ENCODE results near the gene ZNF516.

The ZNF516 gene

DNA sequence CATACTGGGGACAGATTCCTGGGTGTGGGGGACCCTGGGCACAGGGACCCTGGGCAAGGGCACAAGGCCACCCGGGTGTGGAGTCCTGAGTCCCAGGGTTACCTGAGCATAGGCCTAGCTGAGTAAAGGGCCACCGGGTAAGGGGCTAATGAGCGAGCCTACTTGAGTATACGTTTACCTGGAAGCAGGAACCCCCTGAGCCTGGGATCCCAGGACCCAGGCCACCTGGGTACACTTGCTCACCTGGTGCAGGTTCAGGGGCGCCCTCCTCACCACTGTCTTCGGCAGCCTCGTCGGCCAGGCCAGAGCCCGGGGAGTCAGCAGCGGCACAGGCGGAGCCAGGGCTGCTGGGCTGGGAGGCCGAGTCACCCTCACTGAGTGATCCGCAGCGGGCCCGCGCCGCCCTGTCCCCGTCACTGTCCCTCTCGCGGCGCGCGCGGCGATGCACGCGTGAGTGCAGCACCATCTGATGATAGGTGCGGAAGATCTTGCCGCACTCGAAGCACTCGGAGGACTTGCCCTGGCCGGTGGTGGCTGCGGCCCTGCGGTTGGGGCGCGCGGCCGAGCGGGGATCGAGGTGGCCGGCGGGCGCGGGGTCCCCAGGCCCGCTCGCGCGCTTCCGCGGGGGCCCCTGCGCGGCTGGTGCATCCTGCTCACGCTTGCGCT, 53.9 kb downstream of the ZNF516 start:
- DNase-seq, result no peak

DNA sequence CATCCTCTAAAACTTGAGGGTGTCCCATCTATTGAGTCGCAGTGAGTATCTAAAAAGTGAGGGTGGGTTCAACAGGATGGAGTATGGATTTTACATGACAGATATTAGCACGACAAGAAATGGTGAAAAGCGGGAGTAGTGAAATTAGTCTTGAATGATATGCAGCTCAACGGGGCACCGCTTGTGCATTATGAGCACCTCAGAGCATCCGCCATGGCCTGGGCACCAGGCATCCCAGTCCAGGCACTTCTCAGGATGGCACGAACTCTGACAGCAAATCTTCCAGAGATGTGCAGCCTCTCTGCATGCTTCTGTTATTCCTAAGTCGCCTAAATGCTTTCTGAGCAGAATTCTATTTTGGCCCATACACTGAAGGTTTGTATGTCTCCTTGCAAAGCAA, 57.1 kb downstream of the ZNF516 start:
- no peak for DNase-seq

DNA sequence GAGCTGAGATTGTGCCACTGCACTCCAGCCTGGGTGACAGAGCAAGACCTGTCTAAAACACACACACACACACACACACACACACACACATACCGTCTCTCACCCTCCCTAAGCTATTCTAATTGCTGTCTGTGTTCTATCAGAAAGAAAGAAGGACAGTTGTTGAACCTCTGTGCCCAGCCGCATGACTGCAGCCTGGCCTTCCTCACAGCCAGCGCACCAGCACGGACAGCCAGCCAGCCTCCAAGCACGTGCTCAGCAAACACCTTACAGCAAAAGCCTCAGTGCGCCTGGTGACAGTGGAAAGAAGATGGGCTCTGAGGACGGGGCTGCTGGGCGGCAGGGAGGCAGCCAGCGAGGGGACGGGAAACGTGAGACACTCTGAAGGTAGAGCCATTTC, 58.0 kb downstream of the ZNF516 start:
- DNase-seq, result no peak

DNA sequence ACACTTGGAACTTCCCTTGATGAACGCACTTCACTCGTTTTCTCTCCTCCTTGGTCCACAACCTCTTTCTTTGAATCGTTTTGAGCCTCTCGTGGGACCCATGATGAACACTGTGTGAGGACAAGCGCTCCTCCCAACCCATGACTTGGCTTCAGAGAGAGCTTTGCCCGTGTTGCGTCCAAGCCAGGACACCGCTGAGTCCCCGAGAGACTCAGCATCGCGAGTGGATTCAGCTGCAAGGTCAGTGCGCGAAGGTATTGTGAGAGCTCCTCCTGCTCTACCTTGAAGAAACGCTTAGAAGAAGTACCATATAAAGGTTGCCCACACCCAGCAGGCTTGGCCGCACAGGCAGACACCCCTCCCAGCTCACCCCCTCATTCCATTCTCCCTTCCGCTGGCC, 58.7 kb downstream of the ZNF516 start:
- DNase-seq, result no peak

DNA sequence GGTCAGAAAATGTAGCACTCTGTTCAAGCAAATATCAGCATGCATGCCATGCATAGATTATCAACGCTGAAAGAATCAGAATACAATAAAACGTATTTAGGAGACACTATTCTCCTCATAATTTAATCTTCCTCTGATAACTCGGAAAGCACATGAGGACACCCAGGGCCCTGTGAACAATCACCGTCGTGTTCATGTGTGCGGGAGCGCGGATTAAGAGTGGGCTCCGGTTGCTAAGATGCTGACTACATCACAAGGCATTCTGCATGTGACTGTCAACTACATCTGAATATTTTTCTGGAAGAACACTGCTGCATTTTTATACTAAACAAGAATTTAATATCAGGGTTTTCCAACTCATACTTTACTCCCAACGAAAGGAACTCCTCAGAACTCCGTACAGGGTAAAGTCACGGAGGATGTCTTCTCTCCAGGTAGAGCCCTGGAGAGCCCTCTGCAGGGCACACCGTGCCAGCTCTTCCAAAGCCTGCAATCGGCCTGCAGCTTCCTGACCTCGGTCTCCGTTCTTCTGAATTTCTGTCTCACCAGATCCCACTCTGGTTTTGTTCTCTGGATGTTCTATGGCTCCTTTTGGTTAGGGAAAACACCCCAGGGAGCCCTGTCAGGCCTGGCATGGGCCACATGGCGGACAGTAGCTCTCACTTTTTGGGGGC, 59.6 kb downstream of the ZNF516 start:
- DNase-seq, result no peak

DNA sequence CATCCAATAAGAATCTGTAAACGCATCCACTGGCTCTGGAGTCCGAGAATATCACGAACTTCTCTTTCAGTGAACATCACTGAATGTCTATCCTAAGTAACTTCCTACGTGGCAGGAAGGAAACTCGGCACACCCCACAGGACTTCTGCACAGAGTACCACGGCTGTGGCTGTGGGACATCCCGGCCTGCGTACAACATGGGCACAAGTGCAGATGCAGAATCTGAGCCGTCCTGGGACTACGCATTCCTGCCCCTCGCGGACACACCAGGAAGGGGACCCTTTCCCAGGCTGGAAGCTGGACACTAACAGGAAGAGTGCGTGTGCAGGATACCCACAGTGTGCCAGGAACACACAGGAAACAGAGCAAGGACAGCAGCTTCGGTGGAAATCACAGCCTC, 60.6 kb downstream of the ZNF516 start:
- DNase-seq, result no peak

DNA sequence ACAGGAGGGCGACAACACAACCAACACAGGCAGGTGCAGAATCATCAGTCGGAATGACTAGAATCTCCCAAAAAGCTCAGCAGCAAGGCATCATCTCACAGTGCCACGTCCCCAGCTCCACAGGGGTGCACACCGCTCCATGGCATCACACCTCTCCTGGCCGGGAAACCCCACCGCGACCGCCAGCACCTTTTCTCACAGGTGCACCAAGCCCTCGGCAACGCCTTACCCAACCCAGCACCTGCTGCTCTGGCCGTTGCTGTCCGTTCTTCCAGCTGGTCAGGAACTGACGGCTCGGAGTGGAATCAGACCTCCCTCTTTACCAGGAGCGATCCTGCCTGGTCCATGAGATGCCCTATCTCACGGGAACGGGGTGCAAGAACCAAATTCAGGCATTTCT, 61.3 kb downstream of the ZNF516 start:
- DNase-seq, result no peak

DNA sequence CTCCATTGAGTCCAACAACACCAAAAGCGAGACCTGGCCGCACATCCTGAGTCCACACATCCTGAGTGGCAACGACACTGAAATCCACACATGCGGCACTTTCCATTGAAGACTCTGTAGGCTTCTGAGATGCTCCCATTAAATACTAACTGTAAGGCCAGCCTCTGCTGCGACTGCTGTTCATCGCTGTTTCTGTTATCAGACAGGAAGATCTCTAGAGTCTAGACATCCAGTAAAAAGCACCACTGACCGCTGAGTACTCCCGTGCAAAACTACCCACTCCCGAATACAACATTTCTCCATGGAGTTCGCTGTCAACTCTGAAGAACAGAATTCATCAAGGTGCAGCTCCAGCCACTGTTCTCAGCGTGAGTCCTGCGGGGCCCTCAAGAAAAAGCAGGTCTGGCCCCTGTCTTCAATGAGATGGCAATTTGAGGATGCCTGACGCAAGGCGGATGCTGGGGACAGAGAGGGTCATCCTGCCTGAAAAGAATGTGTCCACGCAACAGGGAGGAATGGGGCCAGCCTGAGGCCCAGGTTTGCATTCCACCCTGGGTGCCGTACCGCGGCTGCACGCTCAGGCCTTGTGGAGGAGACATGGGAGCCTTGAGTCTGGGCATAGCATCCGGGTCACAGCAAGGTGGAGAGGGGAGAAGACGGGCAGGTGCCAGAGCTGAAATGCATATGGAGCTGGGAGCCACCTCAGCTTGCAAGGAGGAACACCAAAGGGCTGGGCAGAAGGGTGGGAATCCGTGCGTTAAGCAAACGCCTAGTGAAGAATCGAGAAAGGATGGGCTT, 61.9 kb downstream of the ZNF516 start:
- no peak for DNase-seq

DNA sequence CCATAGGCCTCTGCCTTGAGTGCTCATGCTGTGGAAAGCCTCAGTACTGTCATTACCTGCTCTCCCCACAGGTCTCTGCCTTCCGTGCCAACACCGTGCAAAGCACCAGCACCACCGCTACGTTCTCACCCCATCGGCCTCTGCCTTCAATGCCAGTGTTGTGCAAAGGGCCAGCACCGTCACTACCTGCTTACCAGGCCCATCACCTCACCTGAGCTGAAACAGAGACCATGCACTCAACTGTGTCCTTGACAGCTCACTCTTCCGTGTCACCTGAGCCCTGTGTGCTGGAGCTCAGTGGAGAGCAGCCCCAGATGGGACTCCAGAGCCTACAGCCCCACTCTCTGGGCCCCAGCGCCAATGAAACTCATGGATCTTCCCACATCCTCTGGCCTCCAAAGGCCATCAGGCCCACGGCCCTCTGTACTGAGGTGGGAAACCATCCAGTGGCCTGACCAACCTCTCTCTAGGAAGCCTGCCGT, 62.7 kb downstream of the ZNF516 start:
- no peak for DNase-seq

DNA sequence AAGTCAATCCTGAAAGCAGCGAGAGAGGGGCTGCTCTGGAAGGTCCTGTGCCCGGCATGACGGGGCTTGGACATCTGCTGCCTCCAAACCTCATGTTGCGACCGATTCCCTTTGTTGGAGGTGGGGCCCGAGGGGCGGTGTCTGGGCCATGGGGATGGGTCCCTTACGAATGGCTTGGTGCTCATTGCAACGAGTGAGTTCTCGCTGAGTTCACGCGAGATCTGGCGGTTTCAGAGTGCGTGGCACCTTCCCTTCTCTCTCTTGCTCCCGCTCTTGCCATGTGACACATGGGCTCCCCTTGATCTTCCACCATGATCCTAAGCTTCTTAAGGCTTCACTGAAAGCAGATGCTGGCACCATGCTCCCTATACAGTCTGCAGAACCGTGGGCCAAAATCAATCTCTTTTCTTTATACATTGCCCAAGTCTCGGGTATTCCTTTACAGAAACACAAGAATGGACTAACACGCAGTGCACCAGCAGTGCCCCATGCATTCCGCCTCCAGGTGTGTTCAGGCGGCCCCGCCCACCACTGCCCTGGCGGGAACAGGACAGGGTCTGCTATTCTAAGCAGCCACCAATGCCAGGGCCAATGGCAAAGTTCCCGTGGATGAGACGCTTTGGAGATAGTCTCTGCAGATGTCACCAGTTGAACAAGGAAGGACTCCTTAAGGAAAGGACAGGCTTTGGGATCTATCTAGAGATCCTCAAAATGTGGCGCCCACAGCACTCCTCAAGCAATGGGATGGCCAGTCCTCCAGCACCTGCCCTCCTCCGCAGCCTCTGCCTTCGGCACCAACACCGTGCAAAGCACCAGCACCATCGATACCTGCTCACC, 63.4 kb downstream of the ZNF516 start:
- DNase-seq, result no peak

DNA sequence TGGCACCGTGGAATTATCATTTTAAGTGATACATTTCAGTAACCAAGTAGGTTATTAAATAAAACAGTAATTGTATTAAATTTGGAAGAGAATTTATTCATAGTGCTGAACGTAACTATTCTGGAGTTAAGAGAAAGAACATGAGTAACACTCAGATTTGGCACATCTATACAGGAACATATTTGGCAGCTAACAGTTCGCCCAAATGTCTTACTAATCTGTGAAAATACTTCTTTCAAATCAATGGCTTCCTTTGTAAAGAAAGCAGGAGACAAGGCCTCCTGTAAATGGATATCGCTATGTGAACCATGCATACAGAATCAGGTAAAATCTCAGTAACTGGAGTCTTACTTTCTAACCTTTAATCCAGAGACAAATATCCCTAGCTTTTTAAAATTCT, 64.4 kb downstream of the ZNF516 start:
- DNase-seq, result no peak

DNA sequence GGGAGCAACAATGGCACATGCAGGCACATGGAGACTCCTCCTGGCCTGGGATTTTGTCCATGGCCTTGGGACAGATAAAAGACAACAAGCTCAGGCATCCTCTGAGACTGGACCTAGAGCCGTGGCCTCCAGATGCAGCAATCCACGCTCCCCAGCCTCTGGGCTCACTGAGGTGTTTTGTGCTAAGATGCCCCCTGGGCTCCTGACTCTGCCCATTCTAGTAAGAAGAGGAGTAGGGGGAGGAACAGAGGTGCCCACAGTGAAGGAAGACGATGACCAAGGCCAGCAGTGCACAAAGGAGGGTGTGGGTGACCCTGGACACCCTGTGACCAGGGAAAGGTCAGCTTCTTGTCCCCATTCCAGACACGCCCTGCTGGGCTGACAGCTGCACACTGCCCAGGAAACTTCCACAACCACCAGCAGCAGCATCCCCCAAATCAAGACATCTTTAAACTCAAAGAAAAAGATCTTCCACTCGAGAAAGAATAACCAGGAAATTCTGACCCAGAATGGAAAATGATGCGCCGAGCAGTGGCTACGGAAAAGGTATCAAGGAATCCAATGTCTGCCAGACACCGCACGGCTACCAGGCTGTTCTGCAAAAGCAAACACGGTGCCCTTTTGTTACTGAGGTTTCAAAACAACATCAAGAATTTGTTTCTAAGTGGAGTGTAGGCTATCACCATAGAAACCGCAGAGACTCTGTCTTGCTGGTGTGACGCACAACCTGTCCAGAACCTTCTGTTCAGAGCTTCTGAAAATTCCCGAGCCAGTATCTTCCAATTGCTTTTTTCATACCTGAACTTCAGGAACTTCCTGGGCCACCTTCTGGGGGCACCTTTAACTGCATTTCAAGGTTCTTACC, 65.5 kb downstream of the ZNF516 start:
- no peak for DNase-seq

DNA sequence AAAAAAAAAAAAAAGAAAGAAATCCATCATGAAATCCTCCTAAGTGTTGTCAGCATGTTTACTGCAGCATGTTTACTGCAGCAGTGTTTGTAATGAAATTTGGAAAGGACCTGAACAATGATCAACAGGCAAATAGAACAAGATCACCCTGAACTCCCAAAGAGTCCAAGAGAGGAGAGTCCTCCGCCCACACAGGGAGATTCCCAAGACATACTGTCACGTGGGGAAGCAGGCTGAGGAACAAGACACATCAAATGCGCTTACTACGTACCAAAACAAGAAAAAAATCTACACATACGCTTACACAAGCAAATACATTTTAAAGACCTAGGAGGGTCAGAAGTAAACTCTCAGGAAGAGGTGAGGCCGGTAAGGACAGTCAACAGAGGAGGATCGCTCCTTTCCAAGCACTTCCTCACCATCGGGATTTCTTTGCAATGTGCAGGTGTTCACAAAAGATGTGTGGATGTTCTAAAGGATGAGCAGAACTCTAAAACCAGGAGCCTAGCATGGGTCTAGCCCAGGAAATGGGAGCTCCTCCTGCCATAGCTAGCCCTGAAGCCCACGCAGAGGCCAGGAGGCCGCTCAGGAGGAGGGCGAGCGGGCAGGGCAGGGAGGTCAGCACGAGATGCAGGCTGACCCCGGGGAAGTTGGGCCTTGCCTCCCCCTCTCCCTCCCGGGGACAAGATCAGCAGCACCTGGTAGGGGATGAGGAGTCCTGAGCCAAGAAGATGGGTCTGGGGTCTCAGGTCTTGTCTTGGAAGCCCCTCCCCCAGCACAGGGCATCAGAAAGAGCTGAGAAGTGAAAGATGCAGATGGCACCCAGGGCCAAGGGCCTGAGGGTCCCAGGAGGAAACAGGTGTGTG, 66.4 kb downstream of the ZNF516 start:
- DNase-seq, result no peak

DNA sequence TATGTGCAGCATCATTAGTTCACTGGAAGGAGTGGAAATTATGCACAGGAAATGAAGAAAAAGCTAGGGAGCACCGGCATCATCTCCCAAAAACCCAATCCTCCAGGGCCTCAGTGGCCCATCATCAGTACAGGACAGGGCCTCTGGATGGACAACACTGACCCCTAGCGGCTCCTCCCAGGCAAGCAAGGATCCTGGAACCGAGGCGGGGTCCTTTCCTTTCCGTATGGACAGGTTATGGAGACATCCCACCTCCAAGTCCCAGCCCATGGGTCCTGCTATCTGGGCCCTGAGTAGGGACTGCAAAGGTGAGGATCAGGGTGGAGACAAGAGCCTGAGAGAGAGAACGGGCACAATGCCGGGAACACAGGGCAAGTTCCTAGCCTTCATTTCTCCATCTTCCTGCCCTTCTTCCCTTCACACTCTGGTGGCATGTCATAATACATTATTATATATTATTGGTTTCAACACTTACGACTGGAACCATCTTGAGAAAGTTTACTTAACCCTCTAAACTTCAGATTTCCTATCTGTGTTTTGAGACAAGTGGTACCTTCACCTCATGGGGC, 68.2 kb downstream of the ZNF516 start:
- DNase-seq, result no peak

DNA sequence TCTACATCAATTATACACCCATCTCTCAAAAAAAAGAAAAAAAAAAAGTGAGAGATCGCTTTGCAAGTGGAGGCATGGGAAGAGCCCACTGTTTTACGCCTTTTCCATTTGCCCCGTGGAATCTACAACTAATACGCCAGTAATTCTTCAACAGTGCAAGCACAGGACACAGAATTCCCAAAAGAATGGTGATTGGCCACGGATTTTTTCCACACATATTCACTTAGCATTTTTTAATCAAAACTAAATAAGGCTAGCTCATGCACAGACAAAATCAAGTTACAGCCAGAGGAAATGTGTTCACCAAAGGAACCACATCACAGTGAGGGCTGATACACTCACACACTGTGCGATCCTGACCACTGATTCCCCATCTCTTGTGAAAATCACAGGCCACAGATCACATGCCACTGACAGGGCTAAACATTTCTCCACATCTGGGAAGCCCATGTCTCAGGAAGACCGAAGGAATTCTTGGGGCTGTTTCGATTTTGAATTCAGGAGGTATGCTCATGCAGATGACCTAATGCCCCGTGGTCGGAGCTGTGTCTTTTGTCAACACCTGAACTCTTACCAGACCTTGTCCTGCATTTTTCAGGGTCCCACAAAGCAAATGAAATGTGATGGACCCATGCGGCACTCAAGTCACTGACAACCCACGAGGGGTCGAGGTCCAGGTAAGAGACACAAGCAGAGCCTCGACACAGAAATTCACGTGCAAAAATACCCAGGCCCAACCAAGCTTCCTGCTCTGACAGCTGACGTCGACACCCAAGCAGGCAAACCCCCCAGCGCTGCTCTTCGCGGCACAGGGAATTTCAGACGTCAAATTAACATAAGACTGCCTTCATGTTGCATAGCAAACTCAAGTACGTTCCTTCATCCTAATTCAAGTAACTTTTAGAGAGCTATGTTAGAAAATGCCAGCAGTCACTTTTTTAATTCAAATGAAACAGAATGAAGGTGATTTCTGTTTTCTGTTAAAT, 69.6 kb downstream of the ZNF516 start:
- DNase-seq, result no peak

DNA sequence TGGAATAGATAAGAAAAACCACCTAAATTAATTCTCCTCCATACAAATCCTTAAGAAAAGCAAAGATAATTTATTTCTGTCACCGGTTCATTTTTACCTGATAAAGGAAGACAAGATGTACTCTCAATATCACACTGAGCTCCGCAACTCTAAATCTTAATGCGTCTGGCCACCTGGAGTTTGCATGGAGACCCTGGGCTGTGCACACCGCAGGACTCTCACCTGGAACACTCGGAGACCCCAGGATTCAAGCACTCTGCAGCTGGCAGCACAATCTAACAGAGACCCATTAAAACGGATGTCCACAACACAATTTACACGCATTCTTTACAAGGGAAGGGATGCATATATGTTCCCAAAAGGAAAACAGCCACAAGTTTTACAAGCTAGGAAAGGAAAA, 72.2 kb downstream of the ZNF516 start:
- DNase-seq, result no peak

DNA sequence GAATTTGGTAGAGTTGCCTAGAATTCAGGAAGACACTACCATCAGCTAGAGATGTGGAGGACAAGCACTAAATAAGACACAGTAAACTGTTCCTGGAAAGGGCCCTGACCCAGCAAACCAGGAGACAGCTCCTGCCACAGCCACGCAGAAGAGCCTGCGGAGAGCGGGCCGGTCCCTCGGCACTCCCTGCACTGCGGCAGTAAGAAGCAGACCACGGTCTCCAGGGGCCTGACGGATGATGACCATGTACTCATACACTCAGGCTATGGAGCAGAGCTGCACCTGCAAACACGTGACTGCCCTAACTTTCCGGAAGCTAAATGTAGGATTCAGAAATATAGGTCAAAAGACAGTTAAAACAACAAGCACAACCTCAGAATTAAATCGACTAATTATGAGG, 72.9 kb downstream of the ZNF516 start:
- no peak for DNase-seq

DNA sequence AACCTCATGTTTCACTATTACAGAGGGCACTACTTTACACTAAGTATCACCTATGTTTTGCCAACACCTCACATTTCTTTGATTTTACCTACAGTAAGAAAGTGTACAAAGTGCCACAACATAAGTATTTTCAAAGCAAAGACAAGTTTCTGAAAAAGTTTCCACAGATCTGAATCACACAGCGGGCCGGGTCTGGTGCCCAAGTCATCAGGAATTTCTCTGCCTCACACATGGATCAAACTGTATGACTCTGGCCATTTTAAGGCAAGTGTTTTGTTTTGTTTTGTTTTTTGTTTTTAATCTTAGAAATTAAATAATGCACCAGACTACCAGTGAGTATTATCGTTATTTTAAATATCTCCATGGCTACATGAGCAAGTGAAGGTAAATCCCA, 73.4 kb downstream of the ZNF516 start:
- no peak for DNase-seq

DNA sequence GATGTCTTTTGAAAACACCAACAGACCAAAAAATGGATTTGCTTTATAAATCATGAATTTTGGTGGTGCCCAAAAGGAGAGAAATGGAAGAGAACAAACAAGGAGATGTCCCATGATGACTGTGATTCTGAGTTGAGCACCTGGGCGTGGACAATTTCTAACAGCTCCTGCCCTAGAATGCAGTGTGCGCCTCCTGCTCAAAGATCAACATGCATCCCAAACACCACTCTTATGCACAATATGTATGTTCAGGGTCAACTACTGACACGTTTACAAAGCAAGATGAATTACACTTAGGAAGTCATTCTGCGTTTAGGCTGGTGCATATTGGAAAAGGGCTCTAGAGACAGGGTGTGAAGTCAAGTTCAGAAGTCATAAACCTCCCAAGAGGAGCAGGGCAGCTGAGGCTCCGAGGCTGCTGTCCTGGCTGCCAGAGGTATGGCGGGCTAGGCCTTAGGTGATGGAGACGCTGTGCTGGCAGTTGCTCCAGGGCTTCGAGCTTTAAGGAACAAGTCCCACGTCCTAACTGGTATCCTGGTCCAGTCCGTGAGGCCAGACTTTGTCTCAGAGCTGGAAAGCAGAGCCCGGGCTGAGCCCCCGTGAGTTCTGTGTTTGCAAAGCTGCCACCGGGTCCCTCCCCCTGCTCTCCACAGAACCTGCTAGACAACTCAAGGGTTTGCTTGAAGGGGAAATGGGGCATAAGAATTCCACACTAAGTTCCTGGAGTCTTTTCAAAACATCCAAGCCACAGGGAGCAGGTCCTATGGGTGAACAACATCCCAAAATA, 74.0 kb downstream of the ZNF516 start:
- DNase-seq, result no peak
